SIG-M5 treated with dmso at 0.1 percent for 504 hours (cell line): Measurements from ENCODE around the gene USP46.

Source experiments
- DNase-seq: peaks from one replicate; lab custom pipeline; 2025; ENCODE audit not compliant: unreplicated experiment; lab: John Stamatoyannopoulos, UW

The USP46 gene

DNA sequence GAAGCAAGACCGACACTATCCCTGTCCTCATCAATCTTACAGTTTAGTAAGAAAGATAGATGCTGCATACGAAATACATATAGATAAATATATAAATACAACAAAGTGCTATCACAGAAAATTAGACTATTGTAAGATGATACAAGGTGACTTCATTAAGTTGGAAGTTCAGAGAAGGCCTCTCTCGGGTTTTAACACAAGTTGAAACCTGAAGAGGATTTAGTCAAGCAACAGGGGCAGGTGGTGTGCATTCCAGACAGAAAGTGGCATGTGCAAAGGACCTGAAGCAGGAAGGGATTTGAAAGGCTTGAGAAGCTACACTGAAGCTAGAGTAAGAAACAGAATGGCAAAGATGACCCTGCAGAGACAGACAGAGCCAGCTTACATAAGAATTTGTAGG, 36.5 kb downstream of the USP46 start:
- DNase-seq, result no peak

DNA sequence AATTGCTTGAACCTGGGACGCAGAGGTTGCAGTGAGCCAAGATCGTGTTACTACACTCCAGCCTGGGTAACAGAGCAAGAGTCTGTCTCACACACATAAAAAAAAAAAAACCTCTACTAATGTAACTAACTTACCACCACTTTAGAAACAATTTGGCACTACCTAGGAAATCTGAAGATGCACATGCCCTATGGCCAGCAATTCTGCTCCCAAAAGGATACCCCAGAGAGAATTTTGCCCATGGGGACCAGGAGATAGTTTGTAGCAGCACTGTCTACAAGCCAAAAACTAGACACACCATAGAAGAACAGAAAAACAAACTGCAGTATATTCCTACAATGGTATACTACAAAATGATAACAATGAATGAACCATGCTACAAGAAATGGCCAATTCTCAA, 37.5 kb downstream of the USP46 start:
- no peak for DNase-seq

DNA sequence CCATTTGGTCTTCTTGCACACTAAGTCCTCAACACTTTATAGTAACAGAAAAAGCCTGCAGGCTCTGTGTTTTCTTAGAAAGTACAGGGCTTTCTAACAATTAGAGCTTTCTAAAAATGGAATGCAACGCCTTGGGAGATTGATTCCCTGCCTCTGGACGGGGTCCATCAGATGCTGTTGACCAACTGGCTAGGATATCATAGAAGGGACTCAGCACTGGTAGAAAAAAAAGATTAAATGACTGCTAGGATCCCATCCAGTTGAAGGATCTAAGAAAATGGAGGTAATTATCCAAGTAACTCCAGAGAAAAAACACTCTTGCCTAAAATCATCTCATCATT, 39.5 kb downstream of the USP46 start:
- no peak for DNase-seq

DNA sequence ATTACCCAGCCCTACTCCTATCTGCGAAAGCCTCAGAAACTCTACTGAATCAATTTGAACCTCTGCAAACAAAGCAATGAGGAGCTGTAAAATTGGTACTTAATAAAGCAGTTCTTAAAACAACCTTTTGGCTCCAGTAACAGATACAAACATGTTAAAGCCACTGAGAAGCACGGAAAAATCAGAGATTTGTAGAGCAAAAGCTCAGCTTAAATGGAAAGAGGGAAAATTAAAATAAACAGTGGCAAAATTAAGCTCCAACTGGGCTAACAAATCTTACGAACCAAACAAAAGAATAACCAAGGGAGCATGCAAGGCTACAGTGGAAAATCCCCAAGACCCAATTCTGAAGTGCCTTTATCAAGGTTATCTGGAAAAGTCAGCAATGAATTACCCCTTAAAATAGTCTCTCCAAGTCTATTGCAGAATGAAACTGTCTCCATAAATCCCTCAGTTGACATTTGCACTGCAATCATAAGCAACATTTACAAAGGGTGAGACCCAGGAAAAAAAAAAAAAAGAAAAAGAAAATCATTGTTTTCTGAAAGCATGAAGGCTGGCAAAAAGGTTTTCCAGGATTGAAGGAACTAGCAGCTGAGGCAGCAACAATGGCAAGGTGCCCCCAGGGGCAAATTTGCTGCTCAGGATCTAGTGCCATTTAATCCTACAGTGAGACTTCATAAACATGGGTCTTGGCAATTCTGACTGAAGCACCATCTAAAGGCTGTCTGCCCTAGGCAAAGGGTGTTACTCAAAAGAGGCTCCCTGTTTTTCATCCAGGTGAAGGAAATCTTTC, 40.1 kb downstream of the USP46 start:
- no peak for DNase-seq

GRCh38 chr4:52617336-52618020, 41.6 kb downstream of the USP46 start:
- no peak for DNase-seq

GRCh38 chr4:52614241-52614640, 44.9 kb downstream of the USP46 start:
- no peak for DNase-seq

DNA sequence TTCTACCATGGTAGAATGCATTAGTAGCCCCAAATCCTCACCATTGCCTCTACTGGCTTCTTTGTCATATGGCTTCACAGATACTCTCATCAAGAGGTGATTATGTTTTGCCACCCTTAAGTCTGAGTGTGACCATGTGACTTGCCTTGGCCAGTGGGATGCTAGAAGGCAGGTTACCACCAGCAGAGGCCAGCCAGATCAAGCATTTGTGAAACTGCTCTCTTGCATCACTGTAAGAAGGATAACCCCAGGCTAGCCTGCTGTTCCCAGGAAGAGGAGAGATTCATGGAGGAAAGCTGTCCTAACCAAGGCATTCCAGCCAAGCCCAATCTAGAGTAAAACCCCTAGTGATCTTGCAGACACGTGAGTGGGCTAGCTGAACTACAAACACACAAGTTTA, 46.8 kb downstream of the USP46 start:
- no peak for DNase-seq

DNA sequence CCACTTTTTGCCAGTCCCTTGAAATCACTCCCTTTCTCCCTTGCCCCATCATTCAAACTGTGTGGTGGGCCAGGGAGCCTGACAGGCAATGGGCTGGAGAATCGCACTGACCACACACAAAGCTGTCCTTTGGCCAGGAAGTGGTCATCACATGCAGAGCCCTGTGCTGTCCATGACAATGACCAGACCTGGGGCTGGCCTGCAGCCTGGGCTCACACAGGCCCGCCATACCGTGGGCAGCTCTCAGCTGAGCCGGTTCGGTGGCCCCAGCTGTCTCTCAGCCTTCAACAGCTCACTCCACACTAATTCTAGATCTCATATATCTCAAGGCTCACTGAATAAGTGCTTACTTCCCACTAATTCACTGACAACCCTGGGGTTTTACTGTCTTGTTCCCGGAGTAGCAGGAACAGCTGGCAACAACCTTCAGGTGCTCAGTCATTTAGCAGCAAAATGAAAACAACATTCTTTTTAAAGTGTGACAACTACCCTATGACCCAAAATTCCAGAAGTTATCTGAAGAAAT, 48.0 kb downstream of the USP46 start:
- no peak for DNase-seq

DNA sequence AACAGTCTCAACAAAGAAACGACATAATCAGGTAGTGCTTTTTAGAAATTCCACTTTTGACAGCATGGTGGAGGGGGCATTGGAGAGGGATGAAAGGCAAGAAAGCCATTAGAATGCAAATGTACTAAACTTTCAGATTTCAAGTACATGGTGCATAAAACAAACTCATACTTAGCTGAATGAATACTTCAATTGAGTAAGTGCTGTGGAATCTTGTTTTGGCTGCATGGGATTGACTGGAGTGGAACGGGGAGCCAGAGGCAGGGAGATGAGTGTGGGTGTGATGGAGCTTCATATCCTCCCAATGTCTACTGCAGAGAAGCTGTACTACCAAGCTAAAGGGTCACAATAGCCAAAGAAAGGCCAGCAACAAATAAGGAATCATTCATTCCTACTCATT, 52.4 kb downstream of the USP46 start:
- DNase-seq, result no peak

- DNase-seq, result no peak
These were observed 53.1 kb downstream of the USP46 start for GRCh38 chr4:52606040-52606439.

DNA sequence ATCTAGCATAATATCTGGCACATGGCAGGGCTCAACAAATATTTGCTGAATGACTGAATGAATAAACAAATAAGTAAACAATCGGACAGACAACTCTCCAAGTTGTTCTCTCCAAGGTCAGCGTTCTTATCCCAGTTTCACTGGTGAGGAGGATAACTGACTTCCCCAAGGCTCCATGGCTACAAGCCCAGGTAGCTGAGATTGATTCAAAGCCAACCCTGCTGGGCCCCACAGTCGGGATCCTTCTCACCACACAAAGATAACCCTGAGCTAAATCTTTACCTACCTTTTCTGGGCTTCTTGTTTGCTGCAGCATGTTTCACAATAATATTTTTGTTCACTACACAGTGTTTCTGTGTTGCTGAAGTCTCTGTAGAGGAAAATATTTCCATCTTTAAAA, 54.9 kb downstream of the USP46 start:
- DNase-seq, result no peak

DNA sequence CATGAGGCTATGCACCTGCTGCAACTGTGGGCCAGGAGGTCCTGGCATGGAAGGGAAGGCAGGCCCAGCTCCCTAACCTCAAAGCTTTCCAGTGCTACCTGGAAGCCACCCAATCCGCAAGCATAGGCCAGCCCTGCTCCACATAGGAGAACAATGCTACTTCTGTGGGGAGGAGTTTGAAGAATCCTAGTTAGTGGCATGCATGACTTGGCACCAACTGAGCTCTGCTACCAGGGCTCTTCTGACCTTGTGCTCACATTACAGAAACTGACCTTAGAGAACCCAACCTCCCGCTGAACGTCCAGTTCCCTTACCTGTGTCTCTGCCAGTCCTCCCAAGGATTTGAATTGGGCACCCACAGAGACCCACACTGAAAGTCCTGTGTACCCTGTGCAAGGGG, 58.8 kb downstream of the USP46 start:
- DNase-seq, result no peak

GRCh38 chr4:52595001-52595400, 64.1 kb downstream of the USP46 start:
- no peak for DNase-seq

DNA sequence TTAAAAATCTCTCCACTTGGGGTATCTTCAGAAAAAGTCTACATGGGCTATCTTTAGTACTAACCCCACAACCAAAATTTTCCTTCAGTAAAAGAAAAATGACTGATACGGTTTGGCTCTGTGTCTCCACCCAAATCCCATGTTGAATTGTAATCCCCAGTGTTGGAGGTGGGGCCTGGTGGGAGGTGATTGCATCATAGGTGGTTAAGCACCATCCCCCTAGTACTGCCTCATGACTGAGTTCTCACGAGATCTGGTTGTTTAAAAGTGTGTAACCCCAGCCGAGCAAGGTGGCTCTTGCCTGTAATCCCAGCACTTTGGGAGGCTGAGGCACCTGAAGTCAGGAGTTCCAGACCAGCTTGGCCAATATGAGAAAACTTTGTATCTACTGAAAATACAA, 66.8 kb downstream of the USP46 start:
- no peak for DNase-seq

DNA sequence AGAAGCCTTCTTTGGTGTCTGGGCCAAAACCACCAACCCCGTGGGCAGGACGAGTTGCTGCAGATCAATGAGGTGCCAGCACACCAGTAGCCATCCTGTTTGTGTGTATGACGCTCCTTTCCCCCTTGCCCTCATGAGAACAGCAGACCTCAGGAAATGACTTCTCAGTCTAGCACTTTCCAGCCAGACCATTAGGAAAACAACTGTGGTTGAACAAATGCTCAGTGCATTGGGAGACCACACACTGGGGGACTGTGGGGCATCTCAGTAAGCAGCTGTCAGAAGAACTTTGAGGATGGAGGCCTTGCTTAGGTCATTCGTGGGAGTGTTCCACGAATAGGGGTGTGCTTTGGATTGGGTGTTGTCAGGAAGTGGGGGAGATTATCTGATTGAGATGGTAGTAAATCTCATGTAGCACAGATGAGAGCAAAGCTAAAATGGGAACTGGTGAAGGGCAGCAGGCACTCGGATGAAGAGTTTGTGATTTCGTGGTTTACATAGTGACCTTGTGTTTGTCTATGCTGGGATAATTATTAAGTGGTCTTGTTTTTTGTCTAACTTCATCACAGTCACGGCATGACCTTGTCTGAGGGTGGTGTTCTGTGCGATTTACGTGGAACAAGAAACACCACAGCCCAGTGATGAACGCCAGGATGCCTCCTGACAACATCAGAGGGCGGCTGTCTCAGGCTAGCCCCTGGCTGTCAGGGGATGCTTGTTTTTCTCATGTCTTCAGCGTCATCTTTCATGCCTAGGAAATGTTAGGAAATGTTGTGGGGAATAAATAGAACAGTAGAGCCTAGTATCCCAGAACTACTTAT, 70.1 kb downstream of the USP46 start:
- DNase-seq, result no peak

DNA sequence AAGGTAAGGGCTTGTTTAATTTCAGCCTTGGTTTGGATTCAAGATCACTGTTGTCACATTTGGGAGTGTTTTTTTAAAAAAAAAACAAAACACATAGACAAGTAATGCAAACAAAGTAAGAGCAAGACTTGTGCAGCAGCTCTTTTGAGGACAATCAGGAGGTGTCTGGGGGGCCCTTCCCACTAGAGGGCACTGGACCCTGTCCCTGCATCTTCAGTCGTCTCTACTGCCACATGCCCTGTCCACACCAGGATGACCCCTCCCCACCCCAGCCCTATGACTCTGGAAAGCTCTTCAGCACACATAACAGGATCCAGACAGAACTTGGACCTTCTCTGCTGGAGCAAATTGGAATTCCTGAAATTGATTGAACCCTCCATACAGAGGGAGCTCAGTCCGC, 71.0 kb downstream of the USP46 start:
- DNase-seq, result no peak

- DNase-seq, result no peak
These were observed 73.0 kb downstream of the USP46 start for GRCh38 chr4:52586069-52586468.

DNA sequence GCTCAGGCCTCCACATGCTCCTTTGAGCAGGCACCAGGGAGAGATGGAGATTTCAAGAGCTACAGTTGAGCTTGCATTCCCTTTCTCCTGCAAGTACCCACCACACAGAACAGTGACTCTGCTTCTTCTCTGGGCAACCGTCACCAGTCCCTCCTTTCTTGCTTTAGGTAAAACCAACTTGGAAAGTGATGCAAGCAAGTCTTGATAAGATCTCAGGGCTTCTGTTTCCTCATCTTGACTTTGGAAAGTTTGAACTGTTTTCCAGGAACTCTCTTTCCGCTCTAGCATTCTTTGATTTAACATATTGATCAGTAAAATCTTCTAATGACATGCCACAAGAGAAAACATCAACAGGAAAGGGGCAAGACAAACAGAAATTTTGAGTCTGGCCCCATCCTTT, 73.7 kb downstream of the USP46 start:
- DNase-seq, result no peak

GRCh38 chr4:52579602-52580272, 79.4 kb downstream of the USP46 start:
- no peak for DNase-seq

- DNase-seq, result no peak
These were observed 80.2 kb downstream of the USP46 start for GRCh38 chr4:52578951-52579350.

- DNase-seq, result no peak
These were observed 81.5 kb downstream of the USP46 start for GRCh38 chr4:52577624-52577962.
